Liver (tissue), 3 donors: ENCODE data around the gene PRCC.

ENCODE experiments used
- JUND ChIP-seq, 2 donors: IDR thresholded peaks; 2 replicates each; pipeline ENCODE4 v1.6.1; 2016; ENCODE audit warnings: antibody characterized with exemption in 2 of 2
- TAF1 ChIP-seq: conservative IDR thresholded peaks from 2 replicates; pipeline ENCODE4 v1.6.1; 2016; ENCODE audit warnings: antibody characterized with exemption, mild to moderate bottlenecking
- YY1 ChIP-seq: IDR thresholded peaks from 2 replicates; pipeline ENCODE4 v1.6.1; 2016; ENCODE audit warnings: antibody characterized with exemption, mild to moderate bottlenecking
- TF ChIP-seq, protein P1 (sequence below): fragments of 150-350 bp; IDR thresholded peaks from 2 replicates; pipeline ENCODE4 v1.5.1; 2017; ENCODE audit warnings: improper control_type of control experiment, low read depth, low read length; ENCODE audit not compliant: missing input control
- TF ChIP-seq, protein P2 (sequence below): IDR thresholded peaks from 2 replicates; pipeline ENCODE4 v1.6.1; 2016; ENCODE audit warnings: antibody characterized with exemption
- donor health status: healthy.
- donor health status: healthy.

DNA sequence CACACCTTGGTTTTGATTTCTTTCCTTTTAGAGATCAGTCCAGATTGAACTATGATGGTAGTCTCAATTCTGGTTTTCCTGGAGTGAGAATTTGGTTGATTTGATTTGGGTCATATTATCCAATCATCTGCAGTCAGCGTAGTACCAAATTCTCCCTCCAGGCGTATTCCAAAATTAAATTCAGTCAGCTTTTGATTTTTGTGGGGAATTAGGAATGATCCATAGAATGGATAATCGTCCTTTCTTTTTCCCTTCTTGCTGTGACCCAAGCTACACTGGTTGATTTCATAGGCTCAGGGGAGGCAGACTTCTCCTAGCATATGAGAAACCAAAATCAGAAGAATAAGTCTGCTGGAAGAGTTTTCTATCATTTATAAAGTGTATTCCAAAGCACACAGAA lies 4.9 kb downstream of the PRCC start:
- TF ChIP-seq TAF1 (no peak), YY1 (no peak), JUND (IDR thresholded peaks at IDR 0.05) (no peak)
- TF ChIP-seq, protein P1, sequence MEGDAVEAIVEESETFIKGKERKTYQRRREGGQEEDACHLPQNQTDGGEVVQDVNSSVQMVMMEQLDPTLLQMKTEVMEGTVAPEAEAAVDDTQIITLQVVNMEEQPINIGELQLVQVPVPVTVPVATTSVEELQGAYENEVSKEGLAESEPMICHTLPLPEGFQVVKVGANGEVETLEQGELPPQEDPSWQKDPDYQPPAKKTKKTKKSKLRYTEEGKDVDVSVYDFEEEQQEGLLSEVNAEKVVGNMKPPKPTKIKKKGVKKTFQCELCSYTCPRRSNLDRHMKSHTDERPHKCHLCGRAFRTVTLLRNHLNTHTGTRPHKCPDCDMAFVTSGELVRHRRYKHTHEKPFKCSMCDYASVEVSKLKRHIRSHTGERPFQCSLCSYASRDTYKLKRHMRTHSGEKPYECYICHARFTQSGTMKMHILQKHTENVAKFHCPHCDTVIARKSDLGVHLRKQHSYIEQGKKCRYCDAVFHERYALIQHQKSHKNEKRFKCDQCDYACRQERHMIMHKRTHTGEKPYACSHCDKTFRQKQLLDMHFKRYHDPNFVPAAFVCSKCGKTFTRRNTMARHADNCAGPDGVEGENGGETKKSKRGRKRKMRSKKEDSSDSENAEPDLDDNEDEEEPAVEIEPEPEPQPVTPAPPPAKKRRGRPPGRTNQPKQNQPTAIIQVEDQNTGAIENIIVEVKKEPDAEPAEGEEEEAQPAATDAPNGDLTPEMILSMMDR: no peak
- TF ChIP-seq, protein P2, sequence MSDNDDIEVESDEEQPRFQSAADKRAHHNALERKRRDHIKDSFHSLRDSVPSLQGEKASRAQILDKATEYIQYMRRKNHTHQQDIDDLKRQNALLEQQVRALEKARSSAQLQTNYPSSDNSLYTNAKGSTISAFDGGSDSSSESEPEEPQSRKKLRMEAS: no peak
